H9 (cell line): ENCODE results near the gene CHMP3. TPM values are rescaled to one million over a fixed set of nuclear protein-coding genes. Genes with fewer than 3 reads are reported as not detected.

Experiments
- DNase-seq: peaks from one replicate; pipeline ENCODE4 v3.0.0-alpha.2; 2017
- H2AFZ ChIP-seq: one replicate; pipeline ENCODE4 v1.6.1; 2013; ENCODE audit warnings: mild to moderate bottlenecking, low read length, control low read depth, moderate library complexity
- H2AK5ac ChIP-seq: 2 replicates; pipeline ENCODE4 v1.6.1; 2013; ENCODE audit warnings: low read length, control low read depth, mixed read lengths; ENCODE audit not compliant: insufficient read length
- H2BK120ac ChIP-seq: one replicate; pipeline ENCODE4 v1.6.1; 2013; ENCODE audit warnings: low read depth, mild to moderate bottlenecking, low read length, control low read depth, inconsistent platforms; ENCODE audit not compliant: poor library complexity, severe bottlenecking
- H2BK12ac ChIP-seq: 2 replicates; pipeline ENCODE4 v1.6.1; 2013; ENCODE audit warnings: low read length, control low read depth, mixed read lengths, low read depth; ENCODE audit not compliant: insufficient read length
- H2BK15ac ChIP-seq: 2 replicates; pipeline ENCODE4 v1.6.1; 2013; ENCODE audit warnings: low read depth, low read length, control low read depth
- H2BK20ac ChIP-seq: one replicate; pipeline ENCODE4 v1.6.1; 2013; ENCODE audit warnings: low read depth, mild to moderate bottlenecking, low read length, control low read depth, inconsistent platforms; ENCODE audit not compliant: poor library complexity, severe bottlenecking
- H2BK5ac ChIP-seq: 2 replicates; pipeline ENCODE4 v1.6.1; 2013; ENCODE audit warnings: low read length, control low read depth, mixed read lengths; ENCODE audit not compliant: insufficient read length
- H3K14ac ChIP-seq: 2 replicates; pipeline ENCODE4 v1.6.1; 2013; ENCODE audit warnings: low read length, control low read depth; ENCODE audit not compliant: insufficient read depth
- H3K18ac ChIP-seq: 2 replicates; pipeline ENCODE4 v1.6.1; 2013; ENCODE audit warnings: low read depth, mild to moderate bottlenecking, mixed read lengths, low read length, control low read depth; ENCODE audit not compliant: insufficient read length
- H3K23ac ChIP-seq: 2 replicates; pipeline ENCODE4 v1.6.1; 2013; ENCODE audit warnings: low read length, control low read depth, mixed read lengths, low read depth; ENCODE audit not compliant: insufficient read length
- H3K23me2 ChIP-seq: 2 replicates; pipeline ENCODE4 v1.6.1; 2013; ENCODE audit warnings: low read depth, mild to moderate bottlenecking, mixed read lengths, low read length, control low read depth; ENCODE audit not compliant: insufficient read length, poor library complexity, severe bottlenecking
- H3K27ac ChIP-seq: 2 replicates; pipeline ENCODE4 v1.5.1; 2013; ENCODE audit warnings: low read length, control low read depth, mixed read lengths, low read depth; ENCODE audit not compliant: insufficient read length
- H3K27me3 ChIP-seq: 2 replicates; pipeline ENCODE4 v1.6.1; 2013; ENCODE audit warnings: low read length, control low read depth, inconsistent platforms; ENCODE audit not compliant: insufficient read depth
- H3K4ac ChIP-seq: 2 replicates; pipeline ENCODE4 v1.6.1; 2013; ENCODE audit warnings: low read depth, mild to moderate bottlenecking, control low read depth, inconsistent platforms, low read length, moderate library complexity
- H3K4me1 ChIP-seq: 2 replicates; pipeline ENCODE4 v1.6.1; 2013; ENCODE audit warnings: low read length, control low read depth, inconsistent platforms; ENCODE audit not compliant: insufficient read depth
- H3K4me2 ChIP-seq: 2 replicates; pipeline ENCODE4 v1.6.1; 2013; ENCODE audit warnings: low read length, control low read depth, mixed read lengths; ENCODE audit not compliant: insufficient read length, insufficient read depth
- H3K56ac ChIP-seq: 2 replicates; pipeline ENCODE4 v1.6.1; 2013; ENCODE audit warnings: low read depth, mild to moderate bottlenecking, mixed read lengths, low read length, control low read depth; ENCODE audit not compliant: insufficient read length
- H3K79me1 ChIP-seq: 2 replicates; pipeline ENCODE4 v1.6.1; 2013; ENCODE audit warnings: low read depth, mild to moderate bottlenecking, moderate library complexity, low read length, control low read depth, inconsistent platforms; ENCODE audit not compliant: insufficient read depth, poor library complexity, severe bottlenecking
- H3K79me2 ChIP-seq: 2 replicates; pipeline ENCODE4 v1.6.1; 2013; ENCODE audit warnings: low read length, control low read depth, inconsistent platforms; ENCODE audit not compliant: insufficient read depth
- H3K9ac ChIP-seq: 2 replicates; pipeline ENCODE4 v1.6.1; 2013; ENCODE audit warnings: low read length, control low read depth, mixed read lengths; ENCODE audit not compliant: insufficient read length; ENCODE audit errors: extremely low read depth
- H3K9me3 ChIP-seq: one replicate; pipeline ENCODE4 v1.6.1; 2013; ENCODE audit warnings: low read depth, low read length, inconsistent platforms; ENCODE audit not compliant: control insufficient read depth
- H3T11ph ChIP-seq: one replicate; pipeline ENCODE4 v1.6.1; 2013; ENCODE audit warnings: mild to moderate bottlenecking, low read length, control low read depth, inconsistent platforms
- H4K20me1 ChIP-seq: one replicate; pipeline ENCODE4 v1.6.1; 2013; ENCODE audit not compliant: control insufficient read depth, insufficient read length, insufficient read depth
- H4K5ac ChIP-seq: 2 replicates; pipeline ENCODE4 v1.6.1; 2013; ENCODE audit warnings: low read depth, mild to moderate bottlenecking, mixed read lengths, low read length, control low read depth; ENCODE audit not compliant: insufficient read length
- H4K8ac ChIP-seq: replicated peaks from 2 replicates; pipeline ENCODE4 v1.6.1; 2013; ENCODE audit warnings: low read length, control low read depth, mixed read lengths, low read depth; ENCODE audit not compliant: insufficient read length
- H4K91ac ChIP-seq: 2 replicates; pipeline ENCODE4 v1.6.1; 2013; ENCODE audit warnings: low read depth, mild to moderate bottlenecking, moderate library complexity, mixed read lengths, low read length, control low read depth; ENCODE audit not compliant: insufficient read length
- H3K27ac Mint-ChIP-seq, 3 experiments: 2 replicates in 2 of 3; 3 replicates in 1 of 3; pipeline ENCODE4 v1.8.0; 2020 to 2021; ENCODE audit warnings: mixed read lengths in 3 of 3, mild to moderate bottlenecking in 1 of 3, moderate library complexity in 1 of 3
- H3K27me3 Mint-ChIP-seq: 2 replicates; pipeline ENCODE4 v1.8.0; 2021; ENCODE audit warnings: low read depth, mild to moderate bottlenecking, moderate library complexity, mixed read lengths
- H3K36me3 Mint-ChIP-seq, 3 experiments: 2 replicates in 2 of 3; 3 replicates in 1 of 3; pipeline ENCODE4 v1.8.0; 2020 to 2021; ENCODE audit warnings: low read depth in 3 of 3, mixed read lengths in 3 of 3; ENCODE audit not compliant: insufficient read depth in 1 of 3
- H3K4me1 Mint-ChIP-seq, 2 experiments: 2 replicates each; pipeline ENCODE4 v1.8.0; 2020; ENCODE audit warnings: mixed read lengths in 2 of 2
- H3K4me3 Mint-ChIP-seq, 2 experiments: 2 replicates in 1 of 2; 3 replicates in 1 of 2; pipeline ENCODE4 v1.8.0; 2020 to 2021; ENCODE audit warnings: mild to moderate bottlenecking in 2 of 2, mixed read lengths in 2 of 2, moderate library complexity in 1 of 2
- H3K9me3 Mint-ChIP-seq, 2 experiments: 2 replicates in 1 of 2; 3 replicates in 1 of 2; pipeline ENCODE4 v1.8.0; 2020; ENCODE audit warnings: mild to moderate bottlenecking in 2 of 2, mixed read lengths in 2 of 2, moderate library complexity in 1 of 2
- WGBS: extraction: QIAGEN DNeasy Blood & Tissue Kit; methylation state at CpG from one replicate; pipeline ENCODE4 v1.1.7; 2013; ENCODE audit warnings: missing lambda C conversion rate, low lambda C conversion rate, mixed read lengths; ENCODE audit not compliant: insufficient read length; ENCODE audit errors: extremely low coverage; 5-methylcytosine and 5-hydroxymethylcytosine counted together
- total RNA-seq: library from RNA; stranded (reverse); gene quantifications from 2 replicates; pipeline ENCODE4 v1.2.1, GENCODE V29; 2021
- TF ChIP-seq, protein P1 (sequence below): fragments of 200-600 bp; sonication (generic); conservative IDR thresholded peaks from 3 replicates; pipeline ENCODE4 v1.8.0; 2021; ENCODE audit warnings: antibody characterized with exemption, mild to moderate bottlenecking

Gene CHMP3
- total RNA-seq, 1 experiment from 2014 or later = 28.8 TPM

DNA sequence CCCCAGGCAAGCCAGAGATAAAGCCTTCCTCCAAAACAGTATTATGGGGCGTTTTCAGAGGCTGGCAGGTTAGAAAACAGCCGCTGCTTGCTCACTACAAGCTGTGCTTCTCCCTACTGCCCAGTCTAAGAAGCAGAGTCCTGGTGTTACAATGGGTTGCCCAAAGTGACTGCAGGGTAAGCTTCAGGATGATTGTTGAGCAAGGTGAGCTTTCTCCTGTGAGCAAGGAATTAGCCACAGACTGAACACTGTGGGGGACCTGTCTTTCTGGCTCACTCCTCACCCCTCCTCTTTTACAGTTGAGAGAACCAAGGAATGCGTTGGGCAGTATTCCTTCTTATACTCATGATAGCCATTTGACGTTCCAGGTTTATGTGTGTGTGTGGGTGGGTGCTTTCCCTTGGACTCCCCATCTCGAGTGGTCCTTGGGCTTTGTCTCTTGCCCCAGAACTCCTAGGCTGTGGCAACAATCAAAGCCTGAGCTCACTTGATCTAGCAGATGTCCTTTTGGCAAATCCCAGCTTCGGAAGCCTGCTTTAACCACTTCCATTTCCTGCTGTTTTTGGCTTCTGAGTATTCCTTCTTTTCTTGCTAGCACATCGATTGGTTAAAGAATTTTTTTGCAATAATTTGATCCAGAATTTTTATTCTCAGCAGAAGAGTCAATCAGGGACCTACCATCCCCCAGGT, 74.5 kb downstream of the CHMP3 start:
- no peak overlapping the region for H4K8ac ChIP-seq
- no peak for DNase-seq
- no peaks in the 10 kb centered on the region for H3K79me2 ChIP-seq
- H2BK12ac ChIP-seq = no peak overlapping the region
- no peaks in the 10 kb centered on the region for H3K27me3 ChIP-seq
- no CpG with 5 or more reads among the region's 7 CpGs for WGBS
- H3K9ac ChIP-seq = no peak overlapping the region
- H3K4me3 Mint-ChIP-seq = no peak overlapping the region
- no peak overlapping the region for H3K18ac ChIP-seq
- H3K23ac ChIP-seq = no peak overlapping the region
- H3K9me3 ChIP-seq = no peaks in the 10 kb centered on the region
- H2BK20ac ChIP-seq = no peak overlapping the region
- no peaks in the 10 kb centered on the region for H3K79me1 ChIP-seq
- H3K4me2 ChIP-seq = no peak overlapping the region
- H4K91ac ChIP-seq = no peak overlapping the region
- H4K20me1 ChIP-seq = no peaks in the 10 kb centered on the region
- H3K27me3 Mint-ChIP-seq = no peaks in the 10 kb centered on the region
- no peaks in the 10 kb centered on the region for H3K23me2 ChIP-seq
- H3K4ac ChIP-seq = no peak overlapping the region
- H2BK120ac ChIP-seq = no peak overlapping the region
- no peak overlapping the region for H3K14ac ChIP-seq
- no peak overlapping the region for H3K56ac ChIP-seq
- H2AK5ac ChIP-seq = no peak overlapping the region
- no peak overlapping the region for H4K5ac ChIP-seq
- peaks cover 53 to 92% (median 88%) of the 10 kb centered on the region in 3 experiments for H3K36me3 Mint-ChIP-seq
- no peaks in the 10 kb centered on the region for H3K4me1 Mint-ChIP-seq
- H3T11ph ChIP-seq = no peak overlapping the region
- no peaks in the 10 kb centered on the region for H3K4me1 ChIP-seq
- H3K9me3 Mint-ChIP-seq = no peaks in the 10 kb centered on the region
- no peak overlapping the region for H2AFZ ChIP-seq
- peak overlapping the region in 1 of 3 experiments; percentile 29; a peak in 1 of 7 replicates for H3K27ac Mint-ChIP-seq
- H2BK5ac ChIP-seq = no peak overlapping the region
- TF ChIP-seq, protein P1, sequence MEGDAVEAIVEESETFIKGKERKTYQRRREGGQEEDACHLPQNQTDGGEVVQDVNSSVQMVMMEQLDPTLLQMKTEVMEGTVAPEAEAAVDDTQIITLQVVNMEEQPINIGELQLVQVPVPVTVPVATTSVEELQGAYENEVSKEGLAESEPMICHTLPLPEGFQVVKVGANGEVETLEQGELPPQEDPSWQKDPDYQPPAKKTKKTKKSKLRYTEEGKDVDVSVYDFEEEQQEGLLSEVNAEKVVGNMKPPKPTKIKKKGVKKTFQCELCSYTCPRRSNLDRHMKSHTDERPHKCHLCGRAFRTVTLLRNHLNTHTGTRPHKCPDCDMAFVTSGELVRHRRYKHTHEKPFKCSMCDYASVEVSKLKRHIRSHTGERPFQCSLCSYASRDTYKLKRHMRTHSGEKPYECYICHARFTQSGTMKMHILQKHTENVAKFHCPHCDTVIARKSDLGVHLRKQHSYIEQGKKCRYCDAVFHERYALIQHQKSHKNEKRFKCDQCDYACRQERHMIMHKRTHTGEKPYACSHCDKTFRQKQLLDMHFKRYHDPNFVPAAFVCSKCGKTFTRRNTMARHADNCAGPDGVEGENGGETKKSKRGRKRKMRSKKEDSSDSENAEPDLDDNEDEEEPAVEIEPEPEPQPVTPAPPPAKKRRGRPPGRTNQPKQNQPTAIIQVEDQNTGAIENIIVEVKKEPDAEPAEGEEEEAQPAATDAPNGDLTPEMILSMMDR = no peak
- H3K27ac ChIP-seq = no peak overlapping the region
- no peak overlapping the region for H2BK15ac ChIP-seq
